Measurements from ENCODE around the gene CAAP1.

The CAAP1 gene, protein sequence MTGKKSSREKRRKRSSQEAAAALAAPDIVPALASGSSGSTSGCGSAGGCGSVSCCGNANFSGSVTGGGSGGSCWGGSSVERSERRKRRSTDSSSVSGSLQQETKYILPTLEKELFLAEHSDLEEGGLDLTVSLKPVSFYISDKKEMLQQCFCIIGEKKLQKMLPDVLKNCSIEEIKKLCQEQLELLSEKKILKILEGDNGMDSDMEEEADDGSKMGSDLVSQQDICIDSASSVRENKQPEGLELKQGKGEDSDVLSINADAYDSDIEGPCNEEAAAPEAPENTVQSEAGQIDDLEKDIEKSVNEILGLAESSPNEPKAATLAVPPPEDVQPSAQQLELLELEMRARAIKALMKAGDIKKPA

DNA sequence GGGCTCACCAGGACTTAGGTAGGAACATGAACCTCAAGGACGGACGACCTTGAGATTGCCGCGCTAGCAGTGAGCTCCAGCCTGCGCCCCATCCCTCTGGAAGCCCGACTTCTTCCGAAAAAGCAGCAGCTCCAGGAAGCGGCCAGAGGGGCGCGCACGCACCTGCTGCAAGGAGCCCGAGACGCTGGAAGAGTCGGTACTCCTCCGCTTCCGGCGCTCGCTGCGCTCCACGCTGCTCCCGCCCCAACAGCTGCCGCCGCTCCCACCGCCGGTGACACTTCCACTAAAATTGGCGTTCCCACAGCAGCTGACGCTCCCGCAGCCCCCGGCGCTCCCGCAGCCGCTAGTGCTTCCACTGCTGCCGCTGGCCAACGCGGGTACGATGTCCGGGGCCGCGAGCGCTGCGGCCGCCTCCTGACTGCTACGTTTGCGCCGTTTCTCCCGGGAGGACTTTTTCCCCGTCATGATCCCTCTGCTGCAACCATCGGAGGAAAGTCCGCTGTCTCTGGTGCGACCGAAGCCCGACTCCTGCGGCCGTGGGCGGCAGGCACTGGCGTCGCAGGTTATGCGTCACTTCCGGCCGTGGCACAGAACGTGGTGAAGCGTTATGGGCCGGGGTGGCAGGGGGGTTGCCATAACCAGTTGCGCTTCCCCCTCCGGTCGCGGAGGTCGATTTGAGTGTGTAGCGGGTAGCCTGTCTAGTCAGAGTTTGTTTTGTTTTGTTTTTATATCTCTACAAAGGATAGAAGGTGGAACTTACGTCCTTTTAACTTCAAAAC is at the start of gene CAAP1:
CAAP1 (minus strand) TSS at position 552 of the 779 bp plus-strand sequence; CDS start at position 465, 87 bp downstream.
- peak; percentile 97 for DNase-seq (ENCODE audit: low read depth)
- TF ChIP-seq, protein P1, sequence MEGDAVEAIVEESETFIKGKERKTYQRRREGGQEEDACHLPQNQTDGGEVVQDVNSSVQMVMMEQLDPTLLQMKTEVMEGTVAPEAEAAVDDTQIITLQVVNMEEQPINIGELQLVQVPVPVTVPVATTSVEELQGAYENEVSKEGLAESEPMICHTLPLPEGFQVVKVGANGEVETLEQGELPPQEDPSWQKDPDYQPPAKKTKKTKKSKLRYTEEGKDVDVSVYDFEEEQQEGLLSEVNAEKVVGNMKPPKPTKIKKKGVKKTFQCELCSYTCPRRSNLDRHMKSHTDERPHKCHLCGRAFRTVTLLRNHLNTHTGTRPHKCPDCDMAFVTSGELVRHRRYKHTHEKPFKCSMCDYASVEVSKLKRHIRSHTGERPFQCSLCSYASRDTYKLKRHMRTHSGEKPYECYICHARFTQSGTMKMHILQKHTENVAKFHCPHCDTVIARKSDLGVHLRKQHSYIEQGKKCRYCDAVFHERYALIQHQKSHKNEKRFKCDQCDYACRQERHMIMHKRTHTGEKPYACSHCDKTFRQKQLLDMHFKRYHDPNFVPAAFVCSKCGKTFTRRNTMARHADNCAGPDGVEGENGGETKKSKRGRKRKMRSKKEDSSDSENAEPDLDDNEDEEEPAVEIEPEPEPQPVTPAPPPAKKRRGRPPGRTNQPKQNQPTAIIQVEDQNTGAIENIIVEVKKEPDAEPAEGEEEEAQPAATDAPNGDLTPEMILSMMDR (IDR thresholded peaks at IDR 0.05; ENCODE audit: insufficient read depth, low read depth, low read length, missing control alignments): peak; percentile 36
- peak within 1 kb of the TSS; percentile 97 for H3K4me3 ChIP-seq (ENCODE audit: low read depth, low read length)

DNA sequence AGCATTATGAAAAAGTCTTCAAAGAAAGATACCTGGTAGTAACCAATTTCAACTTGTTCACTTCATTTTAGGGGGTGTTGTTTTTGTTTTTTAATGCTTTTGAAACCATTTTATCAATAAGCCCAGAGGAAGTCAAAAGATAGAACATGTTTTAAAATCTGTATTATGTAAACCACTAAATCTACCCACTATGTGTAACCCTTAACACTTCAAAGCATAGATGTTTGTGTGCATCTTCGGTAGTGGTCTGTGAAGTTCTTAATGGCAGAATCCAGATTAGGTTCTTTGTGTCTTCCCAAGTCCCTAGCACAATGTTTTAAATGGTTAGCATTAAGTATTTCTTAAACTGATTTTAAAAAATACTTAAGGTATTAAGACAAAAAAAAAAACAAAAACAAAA is 48.2 kb upstream of the CAAP1 start:
- H3K4me3 ChIP-seq (ENCODE audit: low read depth, low read length): no peak overlapping the region
- TF ChIP-seq, protein P1 (IDR thresholded peaks at IDR 0.05; ENCODE audit: insufficient read depth, low read depth, low read length, missing control alignments): no peak

DNA sequence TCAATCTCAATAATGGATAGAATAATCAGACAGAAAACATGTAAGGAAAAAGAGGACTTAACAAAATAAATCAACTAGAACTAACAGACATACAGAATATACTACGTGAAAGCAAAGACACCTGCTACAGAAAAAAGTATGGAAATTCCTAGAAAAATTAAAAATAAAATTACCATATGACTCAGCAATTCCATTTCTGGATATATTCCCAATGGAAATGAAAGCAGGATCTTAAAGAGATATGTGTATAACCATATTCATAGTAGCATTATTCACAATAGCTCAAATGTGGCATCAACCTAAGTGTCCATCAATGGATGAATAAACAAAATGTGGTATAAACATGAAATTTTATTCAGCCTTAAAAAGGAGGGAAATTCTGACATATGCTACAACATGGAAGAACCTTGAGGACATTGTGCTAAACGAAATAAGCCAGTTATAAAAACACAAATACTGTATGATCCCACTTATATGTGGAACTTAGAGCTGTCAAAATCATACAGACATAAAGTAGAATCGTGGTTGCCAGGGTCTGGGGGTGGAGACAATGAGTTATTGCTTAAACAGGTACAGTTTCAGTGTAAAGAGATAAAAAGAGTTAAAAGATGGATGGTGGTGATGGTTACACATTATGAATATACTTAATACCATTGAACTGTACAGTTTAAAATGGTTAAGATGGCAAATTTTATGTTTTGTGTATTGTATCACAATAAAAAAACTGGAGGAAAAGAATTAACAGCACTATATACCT is 47.5 kb upstream of the CAAP1 start:
- TF ChIP-seq, protein P1 (IDR thresholded peaks at IDR 0.05; ENCODE audit: insufficient read depth, low read depth, low read length, missing control alignments): no peak
- DNase-seq (ENCODE audit: low read depth): no peak

More for the DNA sequence above, 48.2 kb upstream of the CAAP1 start:
- DNase-seq (ENCODE audit: low read depth): no peak

DNA sequence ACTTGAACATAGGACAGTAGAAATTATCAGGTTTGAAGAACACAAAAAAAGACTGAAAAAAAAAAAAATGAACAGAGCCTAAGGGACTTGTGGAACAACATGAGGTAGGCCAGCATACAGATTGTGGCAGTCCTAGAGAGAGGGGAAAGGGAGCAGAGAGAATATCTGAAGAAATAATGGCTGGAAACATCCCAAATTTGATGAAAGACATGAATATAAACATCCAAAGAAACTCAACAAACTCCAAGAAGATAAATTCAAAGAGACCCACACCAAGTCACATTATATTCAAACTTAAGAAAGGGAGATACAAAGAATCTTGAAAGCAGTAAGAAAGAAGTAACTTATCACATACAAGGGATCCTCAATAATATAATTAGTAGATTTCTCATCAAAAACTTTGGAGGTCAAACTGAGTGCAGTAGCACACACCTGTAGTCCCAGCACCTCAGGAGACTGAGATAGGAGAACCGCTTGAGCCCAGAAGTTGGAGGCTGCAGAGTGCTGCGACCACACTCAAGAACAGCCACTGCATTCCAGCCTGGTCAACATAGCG is 45.3 kb upstream of the CAAP1 start:
- DNase-seq (ENCODE audit: low read depth): no peak
- TF ChIP-seq, protein P1 (IDR thresholded peaks at IDR 0.05; ENCODE audit: insufficient read depth, low read depth, low read length, missing control alignments): no peak
- H3K4me3 ChIP-seq (ENCODE audit: low read depth, low read length): no peak overlapping the region

More for the DNA sequence above, 47.5 kb upstream of the CAAP1 start:
- H3K4me3 ChIP-seq (ENCODE audit: low read depth, low read length): no peak overlapping the region

DNA sequence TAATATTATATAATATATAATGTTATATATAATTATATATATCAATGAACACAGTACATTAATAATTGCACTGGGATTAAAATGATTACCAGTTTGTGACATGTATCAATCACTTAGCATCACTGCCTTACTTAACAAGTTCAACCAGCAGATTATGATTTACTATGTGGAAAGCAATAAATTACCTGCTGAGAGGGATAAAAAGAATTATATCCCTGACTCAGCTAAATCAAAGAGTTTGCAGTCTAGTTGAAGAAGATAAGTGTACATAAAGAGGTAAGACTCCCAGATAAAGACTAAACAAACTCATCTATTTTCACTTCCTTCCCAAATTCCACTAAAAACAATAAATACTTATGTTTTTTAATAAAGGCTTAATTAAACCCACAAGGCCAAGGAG is 43.2 kb upstream of the CAAP1 start:
- TF ChIP-seq, protein P1 (IDR thresholded peaks at IDR 0.05; ENCODE audit: insufficient read depth, low read depth, low read length, missing control alignments): no peak
- DNase-seq (ENCODE audit: low read depth): no peak

DNA sequence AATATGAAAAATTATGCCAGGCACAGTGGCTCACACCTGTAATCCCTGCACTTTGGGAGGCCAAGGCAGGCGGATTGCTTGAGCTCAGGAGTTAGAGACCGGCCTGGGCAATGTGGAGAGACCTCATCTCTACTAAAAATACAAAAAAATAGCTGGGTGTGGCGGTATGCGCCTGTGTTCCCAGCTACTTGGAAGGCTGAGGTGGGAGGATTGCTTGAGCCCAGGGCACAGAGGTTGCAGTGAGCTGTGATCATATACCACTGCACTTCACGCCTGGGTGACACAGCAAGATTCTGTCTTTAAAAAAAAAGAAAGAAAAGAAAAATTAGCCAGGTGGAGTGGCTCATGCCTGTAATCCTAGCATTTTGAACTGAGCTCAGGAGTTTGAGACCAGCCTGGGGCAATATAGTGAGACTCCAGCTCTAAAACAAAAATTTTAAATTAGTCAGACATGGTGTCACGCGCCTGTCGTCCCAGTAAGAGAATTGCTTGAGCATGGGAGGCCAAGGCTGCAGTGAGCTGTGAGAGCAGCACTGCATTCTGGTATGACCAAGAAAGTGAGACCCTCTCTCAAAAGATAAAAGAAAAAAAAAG is 36.4 kb upstream of the CAAP1 start:
- TF ChIP-seq, protein P1 (IDR thresholded peaks at IDR 0.05; ENCODE audit: insufficient read depth, low read depth, low read length, missing control alignments): no peak
- H3K4me3 ChIP-seq (ENCODE audit: low read depth, low read length): no peak overlapping the region
- no peak for DNase-seq (ENCODE audit: low read depth)

More for the DNA sequence above, 43.2 kb upstream of the CAAP1 start:
- no peak overlapping the region for H3K4me3 ChIP-seq (ENCODE audit: low read depth, low read length)
